MV-4-11 (cell line): ENCODE measurements around the gene GPR142.

ENCODE experiments used
- DNase-seq: peaks from one replicate; lab custom pipeline; 2025; lab: John Stamatoyannopoulos, UW

Gene GPR142

DNA sequence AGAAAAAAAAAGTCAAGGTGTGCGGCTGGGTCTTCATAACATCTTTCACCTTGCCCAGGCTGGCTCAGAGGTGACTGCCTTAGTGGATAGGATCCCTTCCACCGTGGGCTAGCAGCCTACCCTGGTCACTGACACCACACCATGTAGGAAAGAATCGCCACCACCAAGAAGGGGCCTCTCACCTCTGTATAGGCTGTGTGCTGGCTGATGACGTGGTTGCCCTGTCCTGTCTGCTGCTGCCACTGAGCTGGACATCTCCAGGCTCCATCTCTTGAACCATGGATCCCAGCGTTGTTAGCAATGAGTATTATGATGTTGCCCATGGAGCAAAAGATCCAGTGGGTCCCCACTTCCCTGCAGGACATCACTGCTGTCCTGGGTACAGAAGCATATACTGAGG, at the start of gene GPR142:
Gene GPR142, plus strand, starts transcription at position 301 of the 400 bp plus-strand sequence. CDS start 2,035 bp downstream, outside the sequence.
- no peak for DNase-seq

GRCh38 chr17:74318391-74318790, 48.9 kb upstream of the GPR142 start:
- no peak for DNase-seq

GRCh38 chr17:74324521-74324920, 42.8 kb upstream of the GPR142 start:
- no peak for DNase-seq

GRCh38 chr17:74325376-74325742, 41.9 kb upstream of the GPR142 start:
- DNase-seq = no peak

- peak; percentile 37 for DNase-seq
Observed at GRCh38 chr17:74325743-74326379, 41.4 kb upstream of the GPR142 start, which contains the start of gene KIF19. Gene KIF19, plus strand, starts transcription at chr17:74326226. Its CDS starts 124 bp downstream, at chr17:74326350.

DNA sequence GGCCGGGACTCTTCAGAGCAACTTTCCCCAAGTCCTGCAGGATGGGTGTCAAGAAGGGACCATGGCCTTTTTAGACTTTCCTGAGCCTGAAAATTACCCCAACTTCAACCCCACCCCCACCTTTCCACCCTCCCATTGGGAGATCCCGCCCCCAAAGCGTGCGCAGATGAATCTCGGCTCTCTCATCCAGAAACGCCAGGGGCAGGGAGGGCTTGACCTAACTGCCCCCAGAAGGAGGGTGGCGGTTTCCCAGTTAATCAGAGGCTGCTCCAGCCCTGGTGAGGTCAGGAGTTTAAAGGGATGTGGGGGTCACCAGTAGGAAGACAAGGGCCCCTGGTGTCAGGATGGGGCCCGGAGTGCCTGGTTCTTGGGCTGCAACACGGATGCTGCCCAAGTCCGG, 40.8 kb upstream of the GPR142 start:
- no peak for DNase-seq

DNA sequence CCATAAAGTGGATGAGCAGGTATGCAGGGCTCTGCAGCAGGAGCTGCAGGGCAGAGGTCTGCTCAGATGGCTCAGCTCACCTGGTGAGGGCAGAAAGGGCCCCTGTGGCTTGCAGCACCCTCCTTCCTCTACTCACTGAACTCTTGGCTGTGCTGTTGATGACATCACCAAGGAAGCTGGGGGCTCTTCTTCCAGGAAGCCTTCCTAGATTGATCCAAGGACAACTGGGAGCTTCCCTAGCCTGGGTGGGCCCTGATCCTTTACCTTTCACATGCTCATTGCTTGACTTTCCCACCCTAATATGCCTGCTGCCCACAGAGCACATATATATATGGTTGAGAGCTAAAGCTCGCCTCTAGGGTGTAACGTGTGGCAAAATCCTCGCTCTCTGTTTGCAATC, 38.8 kb upstream of the GPR142 start:
- DNase-seq = no peak

- no peak for DNase-seq
Observed at GRCh38 chr17:74329378-74329777, 37.9 kb upstream of the GPR142 start.

GRCh38 chr17:74330446-74330845, 36.9 kb upstream of the GPR142 start:
- DNase-seq = no peak

DNA sequence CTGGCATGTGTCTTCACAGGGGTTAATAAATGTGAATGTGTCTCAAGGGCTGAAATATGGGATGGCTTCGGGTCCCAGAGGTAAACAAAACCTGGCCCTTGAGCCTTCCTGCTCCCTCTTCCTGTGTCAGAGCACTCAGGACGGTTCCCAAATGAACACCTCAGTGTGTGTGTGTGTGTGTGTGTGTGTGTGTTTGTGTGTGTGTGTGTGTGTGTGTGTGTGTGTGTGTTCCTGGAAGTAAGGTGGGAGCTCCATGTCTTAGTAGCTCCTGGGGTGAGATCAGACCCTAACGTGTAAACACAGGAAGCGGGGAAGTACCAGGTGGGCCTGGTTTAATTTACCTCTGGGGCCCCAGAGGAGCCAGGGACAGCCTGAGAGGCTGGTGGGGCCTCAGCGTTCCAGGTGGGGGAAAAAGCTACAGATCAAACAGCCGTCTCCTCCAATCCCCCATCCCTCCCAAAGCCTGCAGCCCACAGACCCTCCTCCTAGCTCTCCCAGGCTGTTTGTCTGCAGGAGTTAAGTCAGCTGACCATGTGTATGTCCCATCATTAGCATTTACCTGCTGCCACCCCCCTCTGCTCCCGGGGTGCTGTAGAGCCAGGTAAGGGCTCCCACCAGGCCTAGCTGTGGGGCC, 35.2 kb upstream of the GPR142 start:
- DNase-seq = no peak

DNA sequence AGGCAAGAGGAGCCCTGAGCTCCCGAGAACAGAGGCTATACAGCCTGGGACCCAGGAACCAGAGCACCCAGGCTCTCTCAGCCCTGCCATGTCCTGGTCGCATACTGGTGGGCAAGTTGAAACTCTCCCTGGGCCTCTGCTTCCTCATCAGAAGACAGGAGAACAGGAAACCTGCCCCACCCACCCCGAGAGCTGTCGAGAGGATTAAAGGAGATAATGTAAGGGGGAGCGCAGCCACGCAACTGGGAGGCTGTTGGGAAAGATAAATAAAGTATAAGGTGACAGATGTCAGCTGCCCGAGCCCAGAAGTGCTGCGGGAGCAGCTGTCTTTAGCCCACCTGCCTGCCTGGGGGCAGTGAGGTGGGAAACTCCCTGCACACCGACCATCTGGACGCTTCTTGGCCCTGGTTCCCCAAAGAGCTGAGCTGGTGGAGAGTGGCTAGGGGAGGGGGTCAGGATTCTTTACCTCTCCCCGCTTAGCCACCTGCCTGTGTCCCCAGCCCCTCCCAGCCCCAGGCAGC, 34.5 kb upstream of the GPR142 start:
- DNase-seq = peak; percentile 49

- no peak for DNase-seq
Observed at GRCh38 chr17:74334393-74335039, 32.8 kb upstream of the GPR142 start.

DNA sequence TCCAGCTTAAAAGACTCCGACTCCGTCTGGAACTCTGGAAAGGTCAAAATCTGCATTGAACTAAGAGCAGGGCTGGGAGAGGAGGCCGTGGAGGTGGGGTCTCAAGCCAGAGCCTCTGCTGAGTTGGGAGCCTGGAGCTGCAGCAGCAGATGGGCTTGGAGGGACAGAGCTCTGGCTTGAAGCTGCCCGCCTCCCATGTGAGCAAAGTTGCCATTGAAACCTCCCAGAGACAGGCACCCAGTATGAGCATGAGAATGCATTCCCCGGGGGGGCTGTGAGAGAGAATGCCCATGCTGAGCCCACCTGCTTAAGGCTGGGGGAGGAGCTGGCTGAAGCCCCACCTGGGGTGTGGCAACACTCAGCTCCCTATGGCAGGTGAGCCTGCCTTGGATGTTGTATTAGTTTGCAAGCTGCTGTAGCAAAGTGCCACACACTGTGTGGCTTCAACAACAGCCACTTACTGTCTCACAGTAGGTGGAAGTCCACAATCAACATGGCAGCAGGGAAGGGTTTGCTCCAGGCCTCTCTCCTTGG, 31.7 kb upstream of the GPR142 start:
- DNase-seq = no peak

DNA sequence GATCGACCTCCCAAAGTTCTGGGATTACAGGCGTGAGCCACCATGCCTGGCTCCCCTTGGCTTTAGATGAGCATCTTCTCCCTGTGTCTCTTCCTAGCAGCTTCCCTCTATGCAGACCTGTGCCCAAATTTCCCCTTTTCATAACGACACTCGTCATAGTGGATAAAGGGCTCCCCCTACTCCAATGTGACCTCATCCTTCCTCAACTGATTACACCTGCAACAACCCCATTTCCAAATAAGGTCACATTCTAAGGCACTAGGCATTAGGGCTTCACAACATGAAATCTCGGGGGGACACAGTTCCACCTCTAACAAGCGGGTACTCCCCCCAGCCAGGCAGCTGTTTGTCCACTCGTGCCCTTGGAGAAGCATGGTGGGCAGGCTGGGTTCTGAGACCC, 31.0 kb upstream of the GPR142 start:
- no peak for DNase-seq

- DNase-seq = no peak
Observed at GRCh38 chr17:74337834-74338500, 29.3 kb upstream of the GPR142 start.

DNA sequence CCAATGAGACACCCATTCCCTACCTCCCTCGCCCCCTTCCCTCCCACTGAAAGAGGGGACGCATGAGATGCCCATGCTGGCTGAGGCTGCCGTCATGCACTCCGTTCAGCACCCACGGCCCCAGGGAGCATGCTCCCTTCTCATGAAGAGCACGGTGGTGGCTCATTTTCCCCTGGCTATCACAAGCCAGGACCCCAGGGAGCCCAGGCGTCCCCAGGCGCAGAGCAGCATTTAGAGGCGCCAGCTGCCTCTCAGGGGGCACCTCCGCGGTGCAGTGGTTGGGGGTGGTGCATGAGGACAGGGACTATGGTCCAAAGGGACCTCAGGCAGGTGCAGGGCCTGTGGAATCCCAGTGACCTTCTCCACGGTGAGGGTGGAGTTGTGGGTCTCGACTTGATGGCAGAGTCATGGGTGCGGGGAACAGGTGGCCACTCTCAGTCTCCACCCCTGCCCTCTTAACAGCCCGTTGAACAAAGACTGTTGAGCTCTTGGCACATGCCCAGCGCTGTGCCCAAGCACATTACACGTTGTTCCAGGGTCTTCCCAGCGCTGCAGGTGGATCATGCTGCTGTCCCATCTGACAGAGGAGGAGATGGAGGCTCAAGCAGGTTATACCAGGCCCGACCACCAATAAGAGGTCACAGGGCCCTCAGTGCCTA, 27.6 kb upstream of the GPR142 start:
- DNase-seq = no peak

GRCh38 chr17:74340470-74341023, 26.8 kb upstream of the GPR142 start:
- DNase-seq = no peak

- no peak for DNase-seq
Observed at GRCh38 chr17:74342224-74342623, 25.1 kb upstream of the GPR142 start.

DNA sequence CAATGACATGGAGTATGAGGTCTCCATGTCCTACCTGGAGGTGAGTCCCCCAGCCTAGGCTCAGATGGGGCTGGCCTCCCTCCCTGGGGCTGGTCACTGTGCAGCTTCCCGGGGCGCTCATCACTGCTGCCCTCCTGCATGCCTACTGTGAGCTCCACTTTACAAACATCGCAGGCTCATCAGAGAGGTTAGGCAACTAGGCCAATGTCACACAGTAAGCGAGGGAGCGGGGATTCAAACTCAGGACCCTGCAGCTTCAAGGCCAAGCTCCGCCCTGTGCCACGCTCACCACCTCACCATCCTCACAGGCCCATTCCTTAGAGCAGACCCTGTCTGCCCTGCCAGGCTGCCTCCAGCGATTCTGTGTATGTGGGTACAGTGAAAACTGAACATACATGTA, 24.2 kb upstream of the GPR142 start:
- DNase-seq = no peak

GRCh38 chr17:74343526-74344284, 23.6 kb upstream of the GPR142 start:
- no peak for DNase-seq

DNA sequence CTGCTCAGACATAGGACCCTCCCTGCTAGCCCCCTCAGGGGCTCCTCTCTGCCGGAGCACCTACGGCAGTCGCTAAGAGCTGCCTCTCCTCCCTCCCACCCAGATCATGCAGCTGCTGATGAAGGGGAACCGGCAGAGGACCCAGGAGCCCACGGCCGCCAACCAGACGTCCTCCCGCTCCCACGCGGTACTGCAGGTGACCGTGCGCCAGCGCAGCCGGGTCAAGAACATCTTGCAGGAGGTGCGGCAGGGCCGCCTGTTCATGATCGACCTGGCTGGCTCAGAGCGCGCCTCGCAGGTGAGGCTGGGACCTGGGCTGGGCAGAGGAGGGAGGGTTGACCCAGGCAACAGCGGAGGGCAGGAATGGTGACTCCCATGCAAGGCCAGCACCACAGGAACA, 22.6 kb upstream of the GPR142 start:
- no peak for DNase-seq
